Esophagus squamous epithelium (tissue), 5 donors: ENCODE data around the gene AKAP3. TPM values are rescaled to one million over a fixed set of nuclear protein-coding genes. Genes with fewer than 3 reads are reported as not detected.

Experiments
- DNase-seq: peaks from one replicate; lab custom pipeline; 2025; lab: John Stamatoyannopoulos, UW
- H3K27ac ChIP-seq, 4 donors: fragments of 200-600 bp; sonication (generic); one replicate each; pipeline ENCODE4 v1.5.1; 2016 to 2019; ENCODE audit warnings: mild to moderate bottlenecking in 1 of 4
- H3K27me3 ChIP-seq, 4 donors: fragments of 200-600 bp; sonication (generic); 1 replicate in 3 of 4; 2 replicates in 1 of 4; pipeline versions ENCODE4 v1.5.1 to v1.6.0; 2017 to 2021; ENCODE audit warnings: antibody characterized with exemption in 1 of 4
- H3K36me3 ChIP-seq, 3 donors: fragments of 200-600 bp; sonication (generic); one replicate each; pipeline ENCODE4 v1.5.1; 2016 to 2019
- H3K4me1 ChIP-seq, 3 donors: fragments of 200-600 bp; sonication (generic); one replicate each; pipeline ENCODE4 v1.5.1; 2017 to 2019
- H3K4me3 ChIP-seq, 4 donors: fragments of 200-600 bp; sonication (generic); 1 replicate in 3 of 4; 2 replicates in 1 of 4; pipeline ENCODE4 v1.5.1; 2016 to 2019; ENCODE audit warnings: mild to moderate bottlenecking in 2 of 4, moderate library complexity in 1 of 4
- H3K9me3 ChIP-seq, 3 donors: fragments of 200-600 bp; sonication (generic); one replicate each; pipeline ENCODE4 v1.5.1; 2016 to 2019
- POLR2A ChIP-seq, 4 donors: fragments of 450-650 bp; IDR thresholded peaks; one replicate each; pipeline ENCODE4 v1.6.1; 2017; ENCODE audit warnings: antibody characterized with exemption in 4 of 4, mild to moderate bottlenecking in 4 of 4, moderate library complexity in 3 of 4
- WGBS, 2 donors: methylation state at CpG; one replicate each; pipeline ENCODE4 v1.1.5; 2018; 5-methylcytosine and 5-hydroxymethylcytosine counted together
- intact Hi-C: fragments of 100-400 bp; cut with DNase I; formaldehyde crosslinking; loops from one replicate; pipeline ENCODE4 v1.15.0; 2022
- total RNA-seq, 4 donors: library from RNA; depleted of rRNA; stranded (reverse); fragments of >200 nt; gene quantifications; one replicate each; pipeline ENCODE4 v1.1.0, GENCODE V29; 2016
- TF ChIP-seq, protein P1 (sequence below), 6 experiments: fragments of 450-650 bp in 4 of 6; fragments of 200-600 bp in 2 of 6; sonication (generic) in 2 of 6; IDR thresholded peaks; one replicate each; pipeline ENCODE4 v1.5.1; 2016 to 2019; ENCODE audit warnings: antibody characterized with exemption in 6 of 6, mild to moderate bottlenecking in 4 of 6, moderate library complexity in 4 of 6
- donor health status: DM: yes; HTN: yes; CAD: no.

AKAP3 gene
- 1 to 10 TPM in 3 of 4 donors, under 1 TPM in 1; 0.97 to 2.6 (median 1.4) TPM for total RNA-seq

DNA sequence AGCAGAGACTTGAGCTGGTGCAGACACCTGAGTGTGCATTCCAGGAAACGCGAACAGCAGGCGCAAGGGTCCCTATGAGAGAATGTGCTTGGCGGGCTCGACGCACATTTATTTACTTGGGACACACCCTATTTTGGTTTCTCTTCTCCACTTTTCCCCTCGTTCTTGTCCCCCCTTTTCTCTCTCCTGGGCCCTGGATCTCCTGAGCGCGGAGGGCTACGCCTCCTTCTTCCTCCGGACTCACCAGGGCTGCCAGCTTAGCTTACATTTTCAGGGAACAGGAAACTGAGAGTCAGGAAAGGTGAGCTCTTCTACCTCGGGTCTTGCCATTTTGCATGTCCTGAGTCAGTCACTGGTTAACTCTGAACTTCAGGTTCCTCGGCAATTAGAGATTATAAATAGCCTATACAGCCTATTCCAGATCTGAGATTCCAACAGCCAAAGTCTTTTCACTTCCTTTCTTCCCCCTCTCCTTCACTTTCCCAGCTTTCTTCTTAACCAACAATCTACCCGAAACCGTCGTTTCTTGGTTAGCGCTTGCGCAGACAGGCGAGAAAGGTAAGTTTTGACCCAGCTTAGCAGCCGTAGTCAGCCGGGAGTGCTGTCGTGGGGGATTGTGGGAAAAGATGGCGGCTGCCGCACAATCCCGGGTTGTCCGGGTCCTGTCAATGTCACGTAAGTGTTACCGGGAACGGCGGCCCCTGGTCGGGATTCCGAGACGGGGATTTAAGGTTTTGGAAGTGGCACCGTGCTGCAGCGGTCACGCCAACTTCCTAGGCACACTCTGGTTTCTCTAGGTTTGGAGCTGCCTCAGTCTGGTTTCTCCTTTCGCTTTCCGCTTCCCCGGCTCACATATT, at the start of gene AKAP3, which contains the start of gene NDUFA9:
AKAP3 (minus strand) TSS at position 551 of the 857 bp plus-strand sequence. CDS start 10,855 bp downstream, outside the sequence.
NDUFA9 (plus strand) TSS at position 614 of the 857 bp plus-strand sequence; CDS start at position 627, 13 bp downstream.
- Histone ChIP-seq H3K4me3 (peak within 1 kb of the TSS; percentile 60 to 92 (median 81)), H3K9me3 (no peaks in the 10 kb centered on the region), H3K36me3 (no peaks in the 10 kb centered on the region), H3K27me3 (no peaks in the 10 kb centered on the region), H3K27ac (peak within 1 kb of the TSS; percentile 90 to 94 (median 91)), H3K4me1 (peaks cover 0 to 49% (median 12%) of the 10 kb centered on the region in 3 donors)
- intact Hi-C loops = no loop called here
- TF ChIP-seq, protein P1, sequence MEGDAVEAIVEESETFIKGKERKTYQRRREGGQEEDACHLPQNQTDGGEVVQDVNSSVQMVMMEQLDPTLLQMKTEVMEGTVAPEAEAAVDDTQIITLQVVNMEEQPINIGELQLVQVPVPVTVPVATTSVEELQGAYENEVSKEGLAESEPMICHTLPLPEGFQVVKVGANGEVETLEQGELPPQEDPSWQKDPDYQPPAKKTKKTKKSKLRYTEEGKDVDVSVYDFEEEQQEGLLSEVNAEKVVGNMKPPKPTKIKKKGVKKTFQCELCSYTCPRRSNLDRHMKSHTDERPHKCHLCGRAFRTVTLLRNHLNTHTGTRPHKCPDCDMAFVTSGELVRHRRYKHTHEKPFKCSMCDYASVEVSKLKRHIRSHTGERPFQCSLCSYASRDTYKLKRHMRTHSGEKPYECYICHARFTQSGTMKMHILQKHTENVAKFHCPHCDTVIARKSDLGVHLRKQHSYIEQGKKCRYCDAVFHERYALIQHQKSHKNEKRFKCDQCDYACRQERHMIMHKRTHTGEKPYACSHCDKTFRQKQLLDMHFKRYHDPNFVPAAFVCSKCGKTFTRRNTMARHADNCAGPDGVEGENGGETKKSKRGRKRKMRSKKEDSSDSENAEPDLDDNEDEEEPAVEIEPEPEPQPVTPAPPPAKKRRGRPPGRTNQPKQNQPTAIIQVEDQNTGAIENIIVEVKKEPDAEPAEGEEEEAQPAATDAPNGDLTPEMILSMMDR (IDR thresholded peaks at IDR 0.05) = peak in 1 of 6 experiments; percentile 43
- TF ChIP-seq POLR2A (IDR thresholded peaks at IDR 0.05) = peak in 1 of 4 donors; percentile 43
- peak; percentile 19 for DNase-seq
- WGBS, 2 donors = 0% methylated on average over 24 to 39 of the region's 39 CpGs

DNA sequence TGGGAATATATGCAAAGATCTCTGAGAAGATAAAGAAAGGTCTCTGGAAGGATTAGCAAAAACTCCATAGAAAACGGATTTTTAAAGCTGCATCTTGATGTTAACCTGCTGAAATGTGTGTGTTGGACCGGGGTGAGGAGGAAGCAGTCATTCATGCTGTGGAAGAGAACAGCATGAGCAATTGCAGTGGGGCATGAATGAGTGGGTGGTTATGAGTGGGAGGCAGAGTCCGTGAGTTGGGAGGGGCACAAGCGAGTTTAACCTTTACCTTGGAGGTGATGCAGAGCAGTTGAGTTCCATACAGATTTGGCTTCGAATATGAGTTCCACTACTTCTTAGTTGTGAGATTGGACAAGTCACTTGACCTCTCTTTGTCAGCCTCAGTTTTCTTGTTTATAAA, 41.9 kb upstream of the AKAP3 start:
- TF ChIP-seq, protein P1 (IDR thresholded peaks at IDR 0.05) = no peak
- TF ChIP-seq POLR2A (IDR thresholded peaks at IDR 0.05) = no peak
- H3K4me1 ChIP-seq = no peaks in the 10 kb centered on the region
- no peak overlapping the region for H3K27ac ChIP-seq
- no peaks in the 10 kb centered on the region for H3K9me3 ChIP-seq
- no peaks in the 10 kb centered on the region for H3K27me3 ChIP-seq
- H3K36me3 ChIP-seq = peaks cover 0 to 63% (median 9%) of the 10 kb centered on the region in 3 donors
- no peak for DNase-seq
- H3K4me3 ChIP-seq = no peak overlapping the region
- intact Hi-C loops = no loop called here
- WGBS, 2 donors = 86 to 95% methylated on average over 5 of the region's 5 CpGs

DNA sequence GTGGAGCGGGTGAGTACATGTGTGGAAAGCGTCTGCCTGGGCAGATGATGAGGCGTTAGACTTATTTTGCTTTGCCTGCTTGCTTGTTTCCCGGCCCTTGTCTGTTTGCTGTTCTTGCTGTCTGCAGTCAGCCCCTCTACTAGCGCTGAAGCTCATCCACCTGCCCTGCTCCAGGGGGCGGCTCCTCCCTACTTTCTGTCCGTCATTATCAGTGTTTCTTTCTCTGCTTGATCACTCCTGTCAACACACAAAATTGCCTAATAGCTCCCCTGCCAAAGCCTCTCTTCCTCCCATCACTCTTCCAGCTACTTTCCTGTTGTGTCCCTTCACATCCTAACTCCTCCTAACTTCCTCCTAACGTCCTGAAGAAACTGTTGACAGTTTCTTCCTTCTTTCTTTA, 36.5 kb upstream of the AKAP3 start:
- Histone ChIP-seq H3K27ac (no peak overlapping the region), H3K4me1 (no peaks in the 10 kb centered on the region), H3K36me3 (peaks cover 0 to 85% (median 39%) of the 10 kb centered on the region in 3 donors), H3K27me3 (no peaks in the 10 kb centered on the region), H3K4me3 (no peak overlapping the region), H3K9me3 (no peaks in the 10 kb centered on the region)
- 86 to 92% methylated on average over 8 of the region's 8 CpGs for WGBS, 2 donors
- no peak for DNase-seq
- TF ChIP-seq POLR2A (IDR thresholded peaks at IDR 0.05) = no peak
- TF ChIP-seq, protein P1 (IDR thresholded peaks at IDR 0.05) = no peak
- intact Hi-C loops = no loop called here

DNA sequence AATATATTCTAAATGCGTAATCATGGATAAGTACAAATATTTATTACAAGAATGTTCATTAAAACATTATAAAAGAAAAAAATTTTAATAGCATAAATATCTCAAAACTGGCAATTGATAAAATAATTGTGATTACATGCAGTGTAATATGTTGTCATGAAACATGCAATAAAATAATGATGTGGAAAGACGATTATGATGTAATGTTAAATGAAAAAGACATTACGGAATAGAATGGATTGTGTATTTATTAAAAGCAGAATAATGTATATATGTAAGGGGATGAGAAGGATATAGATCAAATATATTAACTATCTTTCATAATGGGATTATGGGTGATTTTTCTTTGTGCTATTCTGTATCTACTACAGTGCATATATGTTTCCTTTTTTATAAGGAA, 32.9 kb upstream of the AKAP3 start:
- TF ChIP-seq, protein P1 (IDR thresholded peaks at IDR 0.05) = no peak
- TF ChIP-seq POLR2A (IDR thresholded peaks at IDR 0.05) = no peak
- WGBS, 2 donors = 73 to 89% methylated on average over 3 of the region's 3 CpGs
- peaks cover 0 to 63% (median 30%) of the 10 kb centered on the region in 3 donors for H3K36me3 ChIP-seq
- no peaks in the 10 kb centered on the region for H3K27me3 ChIP-seq
- DNase-seq = no peak
- intact Hi-C loops = no loop called here
- no peaks in the 10 kb centered on the region for H3K4me1 ChIP-seq
- no peak overlapping the region for H3K27ac ChIP-seq
- H3K4me3 ChIP-seq = no peak overlapping the region
- H3K9me3 ChIP-seq = no peaks in the 10 kb centered on the region

DNA sequence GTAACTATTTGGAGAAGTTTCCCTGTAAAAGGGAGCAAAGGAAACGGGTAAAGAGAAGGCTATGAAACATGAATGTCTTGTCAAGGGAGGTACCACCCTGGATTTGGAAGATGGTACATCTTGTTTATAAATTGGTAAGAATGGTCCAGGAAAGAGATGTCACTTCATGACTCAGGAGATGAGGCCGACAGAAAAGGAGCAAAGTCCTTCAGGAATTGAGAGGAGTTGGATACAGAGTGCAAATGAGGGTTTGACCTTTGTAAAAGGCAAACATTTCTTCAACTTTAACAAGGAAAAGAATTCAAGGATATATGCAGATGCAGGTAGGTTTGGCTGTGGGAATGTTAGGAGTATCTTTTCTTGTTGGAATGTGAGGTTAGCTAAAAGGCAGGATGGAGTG, 30.9 kb upstream of the AKAP3 start:
- H3K36me3 ChIP-seq = peaks cover 0 to 43% (median 21%) of the 10 kb centered on the region in 3 donors
- no peak for DNase-seq
- no peaks in the 10 kb centered on the region for H3K9me3 ChIP-seq
- H3K27me3 ChIP-seq = no peaks in the 10 kb centered on the region
- intact Hi-C loops = no loop called here
- no peak overlapping the region for H3K27ac ChIP-seq
- no peaks in the 10 kb centered on the region for H3K4me1 ChIP-seq
- WGBS, 2 donors = 87 to 94% methylated on average over 2 of the region's 2 CpGs
- no peak for TF ChIP-seq POLR2A (IDR thresholded peaks at IDR 0.05)
- TF ChIP-seq, protein P1 (IDR thresholded peaks at IDR 0.05) = no peak
- no peak overlapping the region for H3K4me3 ChIP-seq
